Raji (cell line): ENCODE measurements around the gene ADCY3.

ENCODE experiments used
- POLR2A ChIP-seq: IDR thresholded peaks from 2 replicates; pipeline ENCODE4 v1.6.1; 2011; ENCODE audit warnings: low read depth, low read length, control low read depth; ENCODE audit not compliant: insufficient read depth

Gene ADCY3

DNA sequence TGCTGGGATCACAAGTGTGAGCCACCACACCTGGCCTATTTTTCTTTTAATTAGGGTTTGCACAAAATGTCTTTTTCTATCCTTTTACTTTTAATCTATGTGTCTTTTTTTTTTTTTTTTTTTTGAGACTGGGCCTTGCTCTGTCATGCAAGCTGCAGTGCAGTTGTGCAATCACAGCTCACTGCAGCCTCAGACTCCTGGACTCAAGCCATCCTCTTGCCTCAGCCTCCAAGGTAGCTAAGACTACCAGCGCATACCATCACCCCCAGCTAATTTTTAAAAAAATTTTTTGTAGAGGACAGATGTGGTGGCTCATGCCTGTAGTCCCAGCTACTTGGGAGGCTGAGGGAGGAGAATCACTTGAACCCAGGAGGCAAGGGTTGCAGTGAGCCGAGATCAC lies 27.1 kb downstream of the ADCY3 start:
- TF ChIP-seq POLR2A: no peak

DNA sequence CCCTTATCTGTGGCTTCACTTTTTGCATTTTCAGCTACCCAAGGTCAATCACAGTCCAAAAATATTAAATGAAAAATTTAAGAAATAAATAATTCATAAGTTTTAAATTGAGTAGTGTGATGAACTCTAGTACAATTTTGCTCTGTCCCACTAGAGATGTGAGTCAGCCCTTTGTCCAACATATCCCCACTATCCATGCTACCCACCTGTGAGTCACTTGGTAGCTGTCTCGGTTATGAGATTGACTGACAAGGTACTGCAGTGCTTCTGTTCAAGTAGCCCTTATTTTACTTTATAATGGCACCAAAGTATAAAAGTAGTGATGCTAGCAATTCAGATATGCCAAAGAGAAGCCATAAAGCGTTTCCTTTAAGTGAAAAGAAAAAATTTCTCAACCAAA lies 28.8 kb downstream of the ADCY3 start:
- no peak for TF ChIP-seq POLR2A

DNA sequence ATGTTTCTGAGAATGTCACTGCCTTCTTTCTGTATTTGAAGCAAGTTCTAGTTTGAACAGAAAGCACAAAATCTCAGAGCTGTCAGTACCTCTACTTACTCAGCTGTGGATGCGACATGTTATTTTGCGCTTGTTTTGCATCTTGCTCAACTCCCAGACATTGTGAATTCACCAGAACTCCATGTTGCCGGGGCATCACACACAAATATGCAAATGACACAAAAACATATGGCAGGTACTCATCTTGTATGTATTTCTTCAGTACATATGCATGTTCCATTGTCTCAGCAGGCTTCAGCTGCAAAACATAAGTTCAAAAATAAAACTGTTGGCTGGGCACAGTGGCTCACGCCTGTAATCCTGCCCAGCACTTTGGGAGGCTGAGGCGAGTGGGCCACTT lies 30.8 kb downstream of the ADCY3 start:
- TF ChIP-seq POLR2A: no peak

DNA sequence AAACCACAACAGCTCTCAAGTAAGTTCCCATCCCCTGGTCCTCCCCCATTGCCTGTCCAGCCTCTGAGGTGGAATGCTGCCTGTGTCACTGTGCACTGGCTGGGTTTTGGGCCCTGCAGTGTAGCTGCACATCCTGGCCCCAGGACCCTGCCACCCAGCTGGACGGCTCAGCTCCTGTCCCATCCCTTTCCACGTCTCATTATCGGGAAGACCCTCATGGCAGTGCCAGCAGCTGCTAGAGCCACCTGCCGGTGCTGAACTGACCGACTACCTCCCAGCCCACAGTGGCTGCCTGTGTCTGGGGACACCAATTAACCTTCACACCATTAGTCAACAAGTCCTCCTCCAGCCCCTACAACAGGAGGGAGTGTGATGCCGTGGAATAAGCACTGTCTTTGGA lies 31.9 kb downstream of the ADCY3 start:
- TF ChIP-seq POLR2A: no peak

DNA sequence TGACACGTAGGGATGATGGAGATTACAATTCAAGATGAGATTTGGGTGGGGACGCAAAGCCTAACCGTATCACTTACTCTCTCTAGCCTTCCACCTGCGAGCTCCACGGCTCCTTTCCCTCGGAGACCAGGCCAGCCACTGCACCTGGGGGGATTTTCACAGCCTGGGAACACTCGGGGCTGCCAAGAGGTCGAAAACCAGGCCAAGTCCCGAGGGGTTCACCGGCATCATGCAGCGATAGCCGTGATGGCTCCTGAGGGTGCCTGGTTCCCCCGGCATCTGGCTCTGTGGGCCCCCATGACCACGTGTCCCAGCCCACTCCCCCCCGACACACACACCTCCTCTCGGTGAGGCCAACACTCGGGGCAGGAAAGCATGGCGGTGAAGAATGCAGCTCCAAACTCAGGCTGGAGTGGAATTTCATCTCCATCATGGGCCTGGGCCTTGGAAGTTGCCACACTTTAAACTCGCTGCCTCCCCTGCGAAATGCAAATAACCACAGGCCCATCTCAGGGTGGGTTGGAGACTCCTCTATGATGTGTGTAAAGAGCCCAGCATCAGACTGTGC lies 32.6 kb downstream of the ADCY3 start:
- no peak for TF ChIP-seq POLR2A

DNA sequence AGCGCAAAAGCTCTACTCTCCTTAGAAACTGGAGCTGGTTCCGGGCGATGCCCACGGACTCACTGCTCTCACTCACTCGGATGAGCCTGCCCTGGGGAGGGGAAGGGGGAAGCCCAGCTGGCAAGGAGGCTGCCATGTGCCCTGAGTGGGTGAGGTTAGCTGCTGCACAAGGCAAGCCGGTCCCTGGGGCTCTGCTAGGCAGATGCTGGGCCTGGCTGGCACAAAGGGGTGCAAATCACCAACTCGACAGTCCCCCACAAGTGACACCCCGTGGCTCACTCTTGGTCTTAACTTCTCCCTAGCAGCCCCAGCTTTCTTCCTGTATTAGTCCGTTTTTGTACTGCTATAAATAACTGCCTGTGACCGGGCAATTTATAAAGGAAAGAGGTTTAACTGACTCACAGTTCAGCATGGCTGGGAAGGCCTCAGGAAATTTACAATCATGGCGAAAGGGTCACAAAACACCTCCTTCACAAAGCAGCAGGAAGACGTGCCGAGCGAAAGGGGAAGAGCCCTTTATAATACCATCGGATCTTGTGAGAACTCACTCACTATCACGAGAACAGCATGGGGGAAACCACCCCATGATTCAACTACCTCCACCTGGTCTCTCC lies 33.2 kb downstream of the ADCY3 start:
- TF ChIP-seq POLR2A: no peak

DNA sequence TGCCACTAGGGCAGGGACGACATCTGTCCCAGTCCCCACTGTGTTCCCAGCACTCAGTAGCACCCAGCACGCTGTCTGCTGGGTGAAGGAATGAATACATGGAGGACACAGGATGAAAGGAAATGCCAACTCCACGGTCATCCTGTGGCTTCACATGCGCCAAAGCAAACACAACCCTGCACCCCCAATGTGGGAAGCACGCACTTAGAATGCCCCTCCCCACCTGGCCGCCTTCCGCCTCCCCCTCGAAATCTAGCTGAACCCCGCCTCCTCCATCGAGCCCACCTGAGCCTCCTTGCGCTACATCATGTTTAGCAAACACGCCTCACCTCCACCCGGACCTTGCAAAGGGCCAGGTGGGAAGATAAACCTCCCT lies 33.9 kb downstream of the ADCY3 start:
- no peak for TF ChIP-seq POLR2A

DNA sequence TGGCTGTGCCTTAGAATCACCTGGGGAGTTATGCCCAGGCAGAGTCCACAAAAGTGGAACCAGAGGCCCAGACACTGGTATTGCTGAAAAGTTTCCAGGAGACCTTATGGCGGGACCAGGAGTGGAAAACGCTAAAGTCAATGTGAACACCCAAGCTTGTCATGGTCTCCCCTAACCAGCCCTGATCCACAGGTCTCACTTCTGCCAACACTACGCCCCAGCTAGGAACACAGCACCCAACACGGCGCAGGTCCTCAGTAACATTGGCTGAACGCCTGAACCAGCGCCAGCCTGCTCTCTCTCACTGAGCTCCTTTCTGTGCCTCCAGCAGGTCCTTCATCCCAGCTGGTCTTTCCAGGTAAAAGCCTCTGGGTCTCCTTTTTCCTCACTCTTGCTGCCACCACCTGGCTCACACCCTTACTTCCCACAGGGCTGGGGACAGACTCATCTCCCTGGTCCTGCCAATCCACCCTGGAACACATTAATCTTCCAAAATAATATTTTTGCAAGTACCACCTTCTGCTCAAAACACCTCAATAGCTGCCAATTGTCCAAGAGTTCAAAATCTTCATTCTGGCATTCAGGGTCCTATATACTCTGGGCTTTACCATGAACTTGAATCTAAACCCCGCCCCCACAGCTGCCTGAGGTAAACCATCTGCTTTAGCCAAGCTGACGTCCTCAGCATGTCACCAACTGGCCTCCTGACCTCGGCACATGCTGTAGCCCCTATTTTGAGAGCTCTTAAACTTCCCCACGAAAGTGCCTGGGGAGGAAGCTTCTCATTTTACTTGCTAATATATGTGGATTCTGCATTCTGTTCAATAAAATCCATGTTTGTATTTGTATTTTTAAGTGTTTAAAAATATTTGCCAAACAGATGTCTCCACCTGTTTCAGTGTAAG lies 34.6 kb downstream of the ADCY3 start:
- no peak for TF ChIP-seq POLR2A

DNA sequence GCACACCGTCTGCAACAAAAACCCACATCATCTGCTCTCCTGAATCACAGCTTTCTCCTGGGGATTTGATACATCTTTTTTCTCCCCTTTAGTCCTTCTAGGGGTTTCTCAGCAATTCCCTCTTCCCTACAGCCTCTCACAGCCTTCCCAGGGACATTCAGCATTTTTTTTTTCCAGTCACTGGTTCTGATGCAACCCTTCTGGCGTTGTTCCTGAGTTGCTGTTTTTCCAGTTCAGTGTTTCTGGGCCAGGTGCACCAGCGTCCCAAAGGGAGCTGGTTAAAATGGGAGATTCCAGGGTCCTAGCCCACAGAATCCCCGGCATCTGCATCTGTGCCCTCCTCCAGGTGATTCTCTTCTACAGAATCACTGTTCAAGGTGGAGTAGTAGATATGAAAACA lies 36.1 kb downstream of the ADCY3 start:
- TF ChIP-seq POLR2A: no peak

DNA sequence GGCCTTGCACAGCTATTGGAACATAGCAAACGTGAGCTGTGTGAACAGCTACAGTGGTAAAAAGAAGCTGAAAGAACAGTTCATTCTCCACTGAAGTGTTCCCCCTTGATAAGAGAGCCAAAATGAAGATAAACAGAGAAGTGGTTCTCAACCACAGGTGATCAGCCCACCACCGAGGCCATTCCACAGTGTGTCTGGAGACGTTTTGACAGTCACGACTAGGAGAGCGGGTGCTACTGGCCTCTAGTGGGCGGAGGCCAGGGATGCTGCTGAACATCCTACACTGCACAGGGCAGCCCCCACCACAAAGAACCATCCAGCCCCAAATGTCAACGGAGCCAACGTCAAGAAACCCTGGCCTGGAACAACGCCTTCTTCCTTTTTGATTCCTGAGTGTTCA lies 38.4 kb downstream of the ADCY3 start:
- TF ChIP-seq POLR2A: no peak

DNA sequence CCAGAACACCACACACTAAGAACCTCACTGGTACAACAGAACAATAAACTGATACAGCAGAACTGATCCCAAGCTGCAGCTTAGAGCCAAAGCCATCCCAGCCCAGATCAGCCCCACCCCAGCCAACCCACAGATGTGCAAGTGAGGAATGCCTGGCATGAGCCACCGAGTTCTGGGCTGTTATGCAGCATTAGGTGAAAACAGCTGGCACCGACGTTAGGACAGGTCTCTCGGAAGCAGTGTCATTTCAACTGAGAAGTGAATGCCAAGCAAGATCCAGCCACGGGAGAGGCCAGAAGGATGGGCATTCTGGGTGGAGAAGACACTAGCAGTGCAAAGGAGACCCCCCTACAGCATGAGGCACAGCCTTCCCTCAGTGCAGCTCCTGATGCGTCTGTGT lies 38.9 kb downstream of the ADCY3 start:
- TF ChIP-seq POLR2A: no peak

DNA sequence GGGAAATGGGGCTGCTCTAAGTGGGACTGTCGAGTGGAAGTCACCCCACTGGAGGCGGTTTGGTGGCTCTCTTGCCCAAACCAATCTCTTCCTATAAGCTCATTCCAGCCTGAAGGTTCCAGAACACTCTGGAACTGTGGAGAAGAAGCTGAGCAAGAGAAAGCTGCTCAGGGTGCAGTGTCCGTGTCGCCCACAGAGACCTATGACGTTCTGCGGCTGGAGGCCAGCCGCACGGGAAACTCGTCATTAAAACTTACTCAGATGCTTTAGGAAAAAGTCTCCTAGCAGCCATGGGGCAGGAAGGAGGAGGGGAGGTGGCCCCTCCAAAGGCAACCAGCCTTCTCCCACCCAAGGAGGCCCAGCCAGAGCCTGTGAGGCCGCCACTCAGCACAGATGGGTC lies 41.7 kb downstream of the ADCY3 start:
- TF ChIP-seq POLR2A: no peak

DNA sequence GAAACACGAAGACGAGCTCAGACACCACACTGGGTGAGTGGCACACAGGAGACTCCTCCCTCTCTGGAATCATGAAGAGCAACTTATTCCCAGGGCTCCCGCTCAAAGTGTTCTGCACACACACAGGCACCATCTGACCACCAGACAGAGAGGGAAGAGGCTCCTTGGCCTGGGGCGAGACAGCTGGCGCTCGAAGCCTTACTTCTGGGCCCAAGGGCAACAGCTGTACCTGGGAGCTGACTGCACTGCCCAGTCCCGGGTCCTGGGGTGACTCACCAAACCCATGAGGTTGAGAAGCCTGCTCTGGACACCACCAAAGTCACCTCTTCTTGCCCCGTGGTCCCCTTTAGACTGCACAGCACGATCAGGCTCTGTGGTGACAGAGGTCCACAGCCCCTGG lies 42.4 kb downstream of the ADCY3 start:
- TF ChIP-seq POLR2A: no peak

DNA sequence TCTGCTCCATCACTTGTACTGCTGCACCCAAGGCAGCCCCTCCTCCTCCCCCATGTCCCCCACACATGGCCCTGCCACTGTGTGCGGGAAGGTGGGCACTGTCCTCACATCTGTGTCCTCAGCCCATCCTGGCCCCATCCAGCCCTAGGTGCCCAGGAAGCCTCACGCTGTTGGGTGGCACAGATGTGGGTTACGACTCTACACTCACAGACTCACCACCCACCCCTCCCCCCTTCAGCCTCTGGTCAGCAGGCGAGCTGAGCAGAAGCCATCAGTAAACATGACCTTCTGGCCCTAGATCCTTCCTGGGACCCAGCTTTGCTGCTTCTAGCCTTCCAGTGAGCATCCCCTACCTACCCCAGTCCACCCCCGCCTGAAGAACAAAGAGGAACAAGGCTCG lies 43.0 kb downstream of the ADCY3 start:
- TF ChIP-seq POLR2A: no peak

DNA sequence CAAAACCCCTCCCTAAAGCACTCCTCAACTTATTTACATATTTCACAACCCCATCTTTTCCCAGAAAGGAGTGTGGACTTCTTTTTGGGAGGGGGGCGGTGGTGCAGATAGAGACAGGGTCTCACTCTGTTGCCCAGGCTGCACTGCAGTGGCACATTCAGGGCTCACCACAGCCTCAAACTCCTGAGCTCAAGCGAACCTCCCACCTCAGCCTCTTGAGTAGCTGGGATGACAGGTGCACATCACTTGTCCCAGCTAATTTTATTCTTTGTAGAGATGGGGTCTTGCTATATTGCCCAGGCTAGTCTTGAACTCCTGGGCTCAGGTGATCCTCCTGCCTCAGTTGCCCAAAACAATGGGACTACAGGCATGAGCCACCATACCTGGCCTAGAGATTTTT lies 44.1 kb downstream of the ADCY3 start:
- no peak for TF ChIP-seq POLR2A

DNA sequence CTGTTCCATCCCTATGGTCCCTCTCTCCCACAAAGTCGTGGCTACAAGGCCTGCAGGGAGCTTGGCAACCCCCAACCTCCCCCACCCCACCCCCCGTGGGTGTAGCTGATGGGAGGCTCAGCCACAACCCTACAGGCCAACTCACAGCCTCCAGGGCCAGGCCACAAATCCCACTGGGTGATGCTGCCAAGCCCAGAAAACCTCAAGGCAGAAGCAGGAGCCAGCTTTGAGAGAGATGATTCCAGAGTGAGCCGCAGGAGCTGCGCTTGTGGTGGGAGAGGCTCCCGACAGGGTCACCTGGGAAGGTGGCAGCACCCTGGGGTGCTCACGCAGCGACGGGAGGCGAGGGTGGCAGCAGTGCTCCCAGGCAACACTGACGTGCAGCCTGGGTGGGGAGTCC lies 44.8 kb downstream of the ADCY3 start:
- no peak for TF ChIP-seq POLR2A

DNA sequence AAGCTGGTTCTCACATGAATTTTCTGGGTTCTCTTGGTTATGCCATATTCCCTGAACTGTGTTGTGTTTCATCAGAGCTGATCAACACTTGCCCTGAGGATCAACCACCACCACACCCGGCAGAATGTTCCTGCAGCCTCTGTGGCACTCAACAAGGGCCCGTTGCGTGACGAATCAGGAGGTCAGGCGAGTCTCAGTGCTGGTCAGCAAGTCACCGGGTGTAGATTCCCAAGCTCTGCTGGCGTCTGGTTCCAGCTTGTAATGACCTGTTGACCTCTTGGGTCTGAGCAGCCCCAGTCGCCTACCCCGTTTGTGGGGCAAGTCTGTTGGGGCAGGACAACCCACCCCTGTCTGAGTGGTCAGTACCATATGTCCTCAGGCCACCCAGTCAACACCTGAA lies 46.0 kb downstream of the ADCY3 start:
- no peak for TF ChIP-seq POLR2A

DNA sequence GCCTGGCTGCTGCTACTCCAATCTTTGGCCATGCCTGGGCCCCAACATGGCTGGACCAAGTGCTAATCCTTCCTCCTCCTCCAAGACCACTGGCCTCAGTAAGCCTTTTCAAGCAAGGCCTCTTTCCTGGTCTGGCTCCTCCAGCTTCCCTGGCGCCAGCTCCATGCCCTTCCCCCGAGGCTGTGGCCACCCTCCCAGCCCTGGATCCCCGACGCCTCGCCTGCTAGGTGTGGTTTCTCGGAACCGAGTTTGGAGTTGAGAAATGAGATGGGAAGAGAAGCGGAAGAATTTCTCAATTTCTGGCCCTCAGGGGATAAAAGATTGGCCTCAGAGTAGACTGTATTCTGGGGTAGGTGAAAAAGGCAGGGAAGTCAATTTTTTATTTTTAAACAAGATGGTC lies 46.4 kb downstream of the ADCY3 start:
- no peak for TF ChIP-seq POLR2A
